GM11168 (cell line): ENCODE data around the gene DIS3L.
"Not testable (repeated sequence)": the region's sequence is repeated elsewhere in the genome, so short reads cannot be mapped to it uniquely, and the experiment has no call there.

Source experiments
- in situ Hi-C: fragments of 300-500 bp; cut with MboI; formaldehyde crosslinking; loops from one replicate; pipeline ENCODE4 v1.12.0; 2022; ENCODE audit warnings: low sequenced_read_pairs; ENCODE audit not compliant: unreplicated experiment

DIS3L gene

DNA sequence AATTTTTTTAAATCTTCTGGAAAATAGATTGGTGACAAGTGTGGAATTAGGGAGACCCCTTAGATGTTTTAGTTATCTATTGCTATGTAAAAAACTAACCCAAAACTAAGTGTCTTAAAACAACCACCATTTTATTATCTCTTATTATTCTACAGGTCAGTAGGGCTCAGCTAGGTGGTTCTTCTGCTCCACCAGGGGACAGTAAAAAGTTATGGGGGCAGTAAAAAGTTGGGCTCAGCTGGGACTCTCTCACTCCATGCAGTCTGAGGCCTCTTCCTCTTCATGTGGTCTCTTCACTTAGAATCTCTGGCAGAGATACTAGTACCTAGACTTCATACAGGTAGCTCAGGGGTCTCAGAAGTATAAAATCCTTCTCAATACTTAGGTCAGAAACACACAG, 18.0 kb upstream of the DIS3L start:
- in situ Hi-C loops, result no loop called here

DNA sequence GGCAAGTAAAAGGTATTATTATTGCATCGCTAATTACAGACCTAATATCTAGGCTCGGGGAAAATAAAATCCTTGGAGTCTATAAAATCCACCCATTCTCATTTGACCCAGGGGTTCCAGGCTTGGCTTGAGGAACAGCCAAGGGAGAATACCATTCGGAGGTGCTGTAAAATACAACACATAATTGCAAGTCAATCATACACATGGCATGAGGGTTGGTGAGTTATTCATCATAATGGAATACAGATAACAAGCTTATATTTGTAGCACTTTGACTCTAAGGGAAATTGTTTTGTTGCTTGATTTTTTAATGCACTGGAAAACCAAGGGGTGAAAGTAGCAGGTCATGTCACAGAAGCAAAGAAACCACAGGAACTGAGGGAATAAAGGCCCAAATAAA, 16.8 kb upstream of the DIS3L start:
- in situ Hi-C loops, result no loop called here

DNA sequence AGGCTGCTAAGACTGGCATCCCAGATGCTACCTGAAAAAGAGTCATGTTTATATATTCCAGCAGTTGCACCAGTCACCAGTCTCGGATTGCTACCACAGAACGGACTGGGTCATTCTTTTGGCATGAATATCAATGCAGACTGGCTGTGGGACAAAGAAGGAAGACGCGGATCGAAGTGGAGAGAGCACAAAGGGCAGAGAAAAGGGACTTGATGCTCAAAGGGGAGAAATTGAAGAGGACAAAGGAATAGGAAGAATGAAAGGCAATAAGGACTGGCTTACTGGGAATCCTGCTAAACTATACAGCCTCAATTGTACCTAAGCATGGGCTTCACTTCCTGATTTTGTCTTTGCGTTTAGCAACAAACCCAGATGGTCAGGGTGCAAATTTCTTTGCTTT, 15.3 kb upstream of the DIS3L start:
- in situ Hi-C loops, result no loop called here

DNA sequence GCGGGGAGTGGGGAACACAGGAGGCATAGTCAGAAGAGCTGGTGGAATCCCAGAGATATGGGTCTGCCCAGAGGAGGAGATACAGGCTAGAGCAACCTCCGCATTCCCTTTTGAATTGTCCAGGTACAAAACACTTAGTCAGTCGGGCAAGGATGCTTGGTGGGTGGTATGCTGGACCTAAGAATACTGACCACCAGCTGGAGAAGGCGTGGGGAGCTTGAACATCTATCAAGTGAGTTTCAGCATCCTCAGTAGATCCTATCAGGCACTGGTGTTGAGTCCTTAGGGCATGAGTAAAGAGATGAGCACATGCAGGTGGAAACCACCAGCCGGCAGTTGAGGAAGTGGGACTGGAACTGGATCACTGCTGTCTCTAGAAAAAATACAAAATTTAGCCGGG, 14.7 kb upstream of the DIS3L start:
- in situ Hi-C loops, result no loop called here

DNA sequence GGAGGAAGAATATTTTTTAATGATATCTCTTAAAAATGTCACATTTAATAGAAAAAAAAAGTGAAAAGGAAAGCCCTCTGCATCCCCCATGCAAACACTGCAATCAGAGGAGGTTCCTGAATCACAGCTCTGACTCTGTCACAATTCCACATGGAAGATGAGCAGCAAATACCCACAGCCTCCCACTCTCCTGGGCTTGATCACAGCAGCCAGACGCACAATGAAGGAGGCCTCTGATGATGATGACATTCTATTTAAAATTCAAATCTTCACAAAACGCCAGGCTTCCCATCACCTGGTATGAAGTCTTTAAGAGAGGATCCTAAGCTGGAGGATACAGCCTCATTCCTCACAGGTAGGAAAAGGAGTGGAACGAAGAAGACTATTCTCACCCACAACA, 9.1 kb upstream of the DIS3L start:
- in situ Hi-C loops, result no loop called here

DNA sequence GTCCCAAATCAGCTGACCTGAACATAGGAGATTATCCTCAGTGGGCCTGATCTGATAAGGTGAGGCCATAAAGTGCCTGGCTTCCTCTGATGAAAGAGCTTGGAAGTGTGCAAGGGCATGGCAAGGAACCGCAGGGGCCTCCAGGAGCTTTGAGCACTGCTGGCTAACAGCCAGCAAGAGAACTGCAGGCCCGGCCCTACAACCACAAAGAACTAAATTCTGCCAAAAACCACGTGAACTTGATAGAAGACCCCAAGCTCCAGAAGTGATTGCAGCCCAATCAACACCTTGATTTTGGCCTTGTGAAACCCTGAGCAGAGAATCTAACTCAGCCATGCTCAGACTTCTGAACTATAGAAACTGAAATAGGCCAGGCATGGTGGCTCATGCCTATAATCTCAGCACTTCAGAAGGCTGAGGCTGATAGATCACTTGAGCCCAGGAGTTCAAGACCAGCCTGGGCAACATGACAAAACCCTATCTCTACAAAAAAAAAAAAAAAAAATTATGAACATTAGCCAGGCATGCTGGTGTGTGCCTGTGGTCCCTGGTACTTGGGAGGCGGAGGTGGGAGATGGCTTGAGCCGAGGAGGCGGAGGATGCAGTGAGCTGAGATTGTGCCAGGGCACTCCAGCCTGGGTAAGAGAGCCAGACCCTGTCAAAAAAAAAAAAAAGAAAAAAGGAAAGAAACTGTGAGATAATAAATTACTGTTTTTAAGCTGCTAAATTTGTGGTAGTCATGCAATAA, 7.7 kb upstream of the DIS3L start:
- in situ Hi-C loops, result no loop called here

DNA sequence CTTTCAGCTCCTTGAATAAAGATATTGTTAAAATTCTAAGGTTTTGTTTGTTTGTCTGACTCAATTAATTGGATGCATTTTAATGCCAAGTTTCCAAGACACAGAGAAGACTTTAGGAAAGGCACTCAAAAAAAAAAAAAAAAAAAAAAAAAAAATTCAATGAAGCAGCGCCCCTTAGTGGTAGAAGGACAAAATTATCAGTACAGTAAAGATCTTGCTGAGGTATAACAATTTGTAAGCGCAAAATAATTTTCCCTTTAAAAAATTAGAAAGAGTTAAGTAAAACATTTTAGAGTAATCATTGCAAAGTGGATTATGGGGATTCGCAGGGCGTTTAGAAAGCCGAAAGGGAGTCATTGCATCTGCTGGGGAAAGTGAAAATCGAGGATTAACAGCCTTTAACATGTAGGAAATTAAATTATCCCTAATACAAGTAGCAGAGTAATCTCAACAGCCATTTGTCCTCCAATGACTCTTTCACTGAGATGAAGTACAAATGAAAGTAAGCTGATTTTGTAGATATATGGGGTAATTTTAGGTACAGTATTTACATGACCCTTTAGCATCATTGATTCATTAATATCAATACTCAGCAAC, 5.8 kb upstream of the DIS3L start:
- in situ Hi-C loops, result no loop called here

DNA sequence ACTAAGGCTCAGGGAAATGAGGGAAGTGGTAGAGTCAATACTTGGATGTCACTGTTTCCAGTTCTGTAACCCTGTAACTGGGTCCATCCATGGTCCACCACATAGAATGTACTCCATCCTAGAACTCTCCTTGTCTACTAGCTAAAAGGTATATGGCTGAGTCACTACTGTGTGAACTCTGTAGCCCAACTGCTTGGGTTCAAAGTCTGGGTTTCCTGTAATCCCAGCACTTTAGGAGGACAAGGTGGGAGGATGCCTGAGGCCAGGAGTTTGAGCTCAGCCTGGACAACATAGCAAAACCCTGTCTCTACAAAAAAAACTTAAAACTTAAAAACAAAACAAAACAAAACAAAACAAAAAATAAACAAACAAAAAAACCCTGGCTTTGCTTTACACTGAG, 5.3 kb upstream of the DIS3L start:
- in situ Hi-C loops, result no loop called here

DNA sequence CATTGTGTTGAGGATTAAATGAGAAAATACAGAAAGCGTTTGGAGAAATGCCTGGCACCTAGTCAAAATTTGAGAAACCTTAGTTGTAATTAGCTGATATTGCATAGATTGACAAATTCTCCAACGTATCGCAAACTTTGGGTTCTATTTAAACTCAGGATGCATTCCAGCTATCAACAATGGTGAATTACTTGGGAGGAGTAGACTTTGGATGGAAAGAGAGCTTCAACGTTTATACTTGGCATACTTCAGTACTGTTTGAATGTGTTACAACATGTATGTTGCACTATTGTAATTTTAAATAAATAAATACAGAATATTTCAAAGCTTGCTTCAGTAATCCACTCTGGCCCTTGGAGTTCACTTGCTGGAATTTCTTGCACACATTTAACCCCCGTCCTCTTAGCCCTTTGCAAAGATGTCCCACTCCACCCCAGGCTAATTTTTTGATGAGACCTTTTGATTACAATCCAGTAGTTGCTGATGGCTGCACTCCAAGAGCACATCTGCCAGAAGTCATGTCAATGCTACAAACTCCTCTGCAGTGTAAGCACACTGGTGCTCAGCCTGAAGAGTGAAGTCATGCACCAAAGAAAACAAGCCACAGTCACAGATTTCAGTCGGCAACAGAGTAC, 4.7 kb upstream of the DIS3L start:
- in situ Hi-C loops, result no loop called here

DNA sequence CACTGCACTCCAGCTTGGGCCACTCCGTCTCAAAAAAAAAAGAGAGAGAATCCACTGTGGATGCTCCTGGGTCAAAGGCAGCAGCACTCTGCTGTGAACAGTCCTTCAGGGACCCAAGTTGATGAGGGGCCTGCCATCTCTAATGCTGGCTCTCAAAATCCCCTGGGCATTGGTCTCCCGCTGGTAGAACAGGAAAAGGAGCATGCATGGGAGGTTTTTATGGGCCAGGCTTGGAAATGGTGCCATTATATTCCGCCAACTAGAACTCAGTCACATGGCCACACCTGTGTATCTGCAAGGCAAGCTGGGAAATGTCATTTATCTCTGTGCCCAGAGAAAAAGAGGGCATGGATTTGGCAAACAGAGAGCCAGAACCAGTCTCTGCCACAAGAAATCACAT, 3.4 kb upstream of the DIS3L start:
- in situ Hi-C loops, result no loop called here

DNA sequence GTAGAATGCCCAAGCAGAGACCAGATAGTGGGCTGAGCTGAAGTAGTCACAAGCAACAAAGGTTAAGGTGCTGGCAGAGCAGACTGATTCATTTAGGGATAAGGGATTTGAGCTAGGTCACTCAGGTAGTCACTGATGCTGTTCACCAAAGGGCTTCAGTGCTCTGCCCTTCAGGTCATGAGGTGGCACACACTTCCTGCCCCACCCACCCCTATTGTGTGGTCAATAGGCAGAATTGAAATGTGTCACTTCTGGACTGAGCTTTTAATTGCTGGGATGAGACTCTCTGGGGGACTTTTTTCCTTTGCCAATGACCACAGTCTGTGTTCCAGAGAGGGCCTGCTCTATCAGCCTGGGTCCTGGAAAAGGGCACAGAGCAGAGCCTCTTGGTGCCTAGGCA, 2.9 kb upstream of the DIS3L start:
- in situ Hi-C loops, result no loop called here

DNA sequence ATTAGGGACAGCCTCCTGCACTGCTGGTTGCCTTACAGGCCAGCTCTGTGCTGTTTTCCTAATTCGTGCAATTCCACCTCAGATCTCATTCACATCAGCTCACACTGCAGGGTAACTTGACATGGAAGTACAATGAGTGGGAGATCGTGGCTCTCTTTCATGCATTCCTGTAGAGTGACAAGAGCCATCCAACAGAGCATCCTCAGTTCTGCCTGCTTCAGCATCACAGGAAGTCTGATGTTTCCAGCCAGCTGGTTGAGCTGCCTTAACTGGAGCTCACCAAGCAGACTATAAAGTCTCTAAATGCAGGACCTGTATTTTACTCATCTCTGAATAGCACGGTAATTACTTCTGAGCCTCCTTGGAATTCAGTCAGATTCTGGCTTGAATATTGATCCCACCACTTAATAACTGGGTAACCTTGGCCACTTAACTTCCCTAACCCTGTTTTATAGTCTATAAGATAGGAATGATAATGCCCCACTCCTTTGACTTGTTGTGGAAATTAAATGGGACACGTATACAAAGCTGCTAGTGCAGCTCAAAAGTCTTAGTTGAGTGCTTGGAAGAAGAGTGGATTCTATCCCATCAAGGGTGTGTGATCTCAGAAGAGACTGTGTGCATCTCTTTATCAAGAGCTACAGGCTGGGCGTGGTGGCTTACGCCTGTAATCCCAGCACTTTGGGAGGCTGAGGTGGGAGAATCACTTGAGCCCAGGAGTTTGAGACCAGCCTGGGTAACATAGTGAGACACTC, 1.4 kb upstream of the DIS3L start:
- in situ Hi-C loops, result no loop called here

DNA sequence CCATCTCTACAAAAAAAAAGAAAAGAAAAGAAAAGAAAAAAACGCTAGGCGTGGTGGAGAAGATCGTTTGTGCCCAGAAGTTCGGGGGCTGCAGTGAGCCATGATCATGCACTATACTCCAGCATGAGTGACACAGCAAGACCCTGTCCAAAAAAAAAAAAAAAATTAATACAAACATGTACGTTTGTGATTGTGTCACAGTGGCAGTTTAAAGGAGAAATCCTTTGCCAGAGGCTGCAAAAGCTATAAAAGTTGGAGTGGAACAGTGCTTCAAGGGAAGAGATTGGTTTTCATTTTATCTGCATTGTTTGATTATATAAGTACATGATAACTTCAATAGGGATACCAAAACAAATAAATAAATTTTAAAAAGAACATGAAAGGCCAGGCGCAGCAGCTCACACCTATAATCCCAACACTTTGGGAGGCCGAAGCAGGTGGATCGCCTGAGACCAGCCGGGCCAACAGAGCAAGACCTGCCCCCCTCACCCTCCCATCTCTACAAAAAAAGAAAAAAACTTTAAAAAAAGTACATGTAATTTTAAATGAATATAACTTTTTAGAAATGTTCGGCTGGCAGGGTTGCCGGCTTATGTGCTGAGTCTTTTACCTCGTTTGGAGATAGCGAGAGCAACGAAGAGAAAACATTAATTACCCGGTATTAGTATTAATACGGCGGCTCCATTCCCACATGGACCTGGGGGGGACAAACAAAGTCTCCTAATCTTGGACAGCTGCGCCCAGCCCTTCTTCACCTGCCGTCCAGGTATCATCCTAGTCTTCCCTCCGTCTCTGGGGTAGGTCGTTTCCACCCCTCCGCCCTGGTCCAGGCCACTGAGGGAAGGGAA, 573 bp upstream of the DIS3L start:
- in situ Hi-C loops, result no loop called here

DNA sequence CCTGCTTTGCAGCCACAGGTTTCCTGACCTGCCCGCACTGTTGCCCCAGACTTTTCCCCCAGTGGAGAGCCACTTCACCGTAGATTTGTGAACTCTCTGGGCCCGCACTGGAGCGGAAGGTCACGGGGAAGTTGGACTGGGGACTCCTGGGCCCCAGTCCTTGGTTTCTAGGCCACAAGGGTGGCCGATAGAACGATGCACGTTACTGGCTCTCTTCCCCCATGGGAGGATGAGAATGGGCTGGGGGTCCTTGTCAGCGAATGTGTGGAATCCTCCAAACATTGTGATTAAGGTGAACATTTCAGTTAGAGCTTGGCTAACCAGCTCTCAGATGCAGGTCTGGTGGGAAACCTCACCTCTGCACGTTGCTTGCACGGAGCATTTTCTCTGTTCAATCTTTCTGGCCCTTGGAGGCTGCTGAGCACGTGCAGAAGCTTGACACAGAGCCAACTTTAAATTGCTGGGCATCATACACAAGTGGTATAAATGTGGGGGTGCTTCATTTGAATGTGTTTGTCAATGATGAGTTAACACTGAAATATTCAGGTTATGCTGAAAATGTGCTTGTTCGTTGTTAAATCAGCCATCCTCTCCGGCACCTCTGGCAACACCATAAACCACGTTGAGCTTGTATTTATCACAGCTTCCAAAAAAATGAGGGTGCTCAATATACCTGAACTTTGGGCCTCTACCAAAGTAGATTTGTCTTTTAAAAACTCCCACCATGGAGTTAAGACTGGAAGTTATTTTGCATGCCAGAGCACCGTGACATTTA, 976 bp downstream of the DIS3L start:
- in situ Hi-C loops, result no loop called here

DNA sequence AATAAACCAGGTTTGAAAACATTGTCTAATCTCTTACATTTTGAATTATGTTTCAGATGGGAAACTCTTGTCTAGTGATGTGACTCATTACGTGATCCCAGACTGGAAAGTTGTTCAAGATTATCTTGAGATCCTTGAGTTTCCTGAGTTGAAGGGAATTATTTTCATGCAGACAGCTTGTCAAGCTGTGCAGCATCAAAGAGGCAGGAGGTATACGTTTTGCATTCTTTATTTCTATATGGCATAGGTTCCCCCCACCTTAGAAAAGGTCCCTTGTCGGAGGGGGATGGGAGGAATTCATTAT, 1.5 kb downstream of the DIS3L start:
- in situ Hi-C loops, result no loop called here

DNA sequence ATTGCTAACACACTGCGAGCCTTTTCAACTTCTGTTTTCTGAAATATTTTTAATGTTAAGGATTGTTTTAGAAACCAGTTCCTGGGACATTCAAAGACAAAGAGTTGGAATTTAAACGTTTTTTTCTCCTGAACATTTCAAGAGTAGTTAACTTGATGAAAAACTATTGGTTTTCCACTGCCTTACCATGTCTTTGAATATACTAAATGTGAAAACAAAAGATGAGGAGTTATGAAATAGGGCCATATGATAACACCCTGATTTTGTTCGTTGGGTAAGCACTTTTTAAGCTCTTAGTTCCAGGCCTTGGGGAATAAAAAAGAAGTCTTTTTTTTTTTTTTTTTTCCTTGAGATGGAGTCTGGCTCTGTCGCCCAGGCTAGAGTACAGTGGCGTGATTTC, 2.8 kb downstream of the DIS3L start:
- in situ Hi-C loops, result no loop called here

DNA sequence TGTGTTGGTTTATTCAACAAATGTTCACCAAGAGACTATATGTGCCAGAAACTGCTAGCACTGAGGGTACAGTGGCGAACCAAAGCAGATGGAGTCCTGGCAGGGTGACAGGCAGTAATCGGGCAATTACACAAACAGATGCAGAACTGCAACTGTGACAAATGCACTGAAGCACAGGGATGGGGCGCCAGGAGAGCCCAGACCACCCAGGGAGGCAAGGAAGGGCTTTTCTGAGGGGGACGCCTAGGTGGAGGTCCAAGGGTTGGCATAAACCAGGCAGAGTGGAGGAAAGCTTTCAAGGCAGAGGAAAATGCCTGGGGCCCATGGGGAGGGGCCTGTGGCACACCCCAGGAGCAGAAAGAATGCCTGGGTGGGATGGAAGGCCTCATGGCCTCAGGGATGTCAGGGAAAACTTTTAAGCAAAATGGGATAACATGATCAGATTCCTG, 5.5 kb downstream of the DIS3L start:
- in situ Hi-C loops, result no loop called here

DNA sequence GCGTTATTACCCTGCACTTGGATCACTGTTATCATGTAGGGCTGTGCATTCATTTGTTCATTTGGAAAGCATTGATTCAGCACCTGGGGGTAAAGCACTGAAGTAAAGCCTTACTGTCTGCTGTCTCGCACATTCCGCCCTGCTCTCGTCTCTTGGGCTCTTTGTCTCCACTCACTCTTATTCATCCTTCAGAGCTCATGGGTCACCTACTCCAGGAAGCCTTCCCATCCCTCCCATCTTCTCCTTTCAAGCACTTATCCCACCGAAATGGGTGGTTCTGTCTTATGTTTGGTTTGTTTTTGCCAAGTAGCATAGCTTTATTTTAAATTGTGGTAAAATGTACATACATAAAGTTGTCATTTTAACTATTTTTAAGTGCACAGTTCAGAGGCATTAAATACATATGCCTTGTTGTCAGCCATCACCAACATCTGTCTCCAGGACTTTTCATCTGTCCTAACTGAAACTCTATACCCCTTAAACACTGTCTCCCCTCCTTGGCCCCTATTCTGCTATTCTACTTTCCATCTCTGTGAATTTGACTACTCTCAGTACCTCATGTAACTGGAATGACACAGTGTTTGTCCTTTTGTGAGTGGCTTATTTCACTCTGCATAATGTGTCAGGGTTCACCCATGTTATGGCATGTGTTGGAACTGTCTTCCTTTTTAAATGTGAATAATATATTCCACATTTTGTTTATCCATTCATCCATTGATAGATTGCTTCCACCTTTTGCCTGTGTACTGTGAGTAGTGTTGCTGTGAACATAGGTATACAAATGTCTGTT, 9.3 kb downstream of the DIS3L start:
- in situ Hi-C loops, result no loop called here

DNA sequence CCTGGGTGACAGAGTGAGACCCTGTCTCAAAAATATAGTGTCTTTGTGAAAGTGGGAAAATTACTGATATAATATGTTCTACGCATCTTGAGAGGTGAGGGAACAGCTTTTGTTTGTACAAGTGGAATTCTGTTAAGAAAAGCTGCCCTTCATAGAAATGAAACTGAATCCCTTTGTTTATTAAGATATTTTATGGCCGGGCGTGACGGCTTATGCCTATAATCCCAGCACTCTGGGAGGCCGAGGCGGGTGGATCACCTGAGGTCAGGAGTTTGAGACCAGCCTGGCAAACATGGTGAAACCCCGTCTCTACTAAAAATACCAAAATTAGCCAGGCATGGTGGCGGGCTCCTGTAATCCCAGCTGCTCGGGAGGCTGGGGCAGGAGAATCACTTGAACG, 11.1 kb downstream of the DIS3L start:
- in situ Hi-C loops, result not testable (repeated sequence)
